SK-N-SH (cell line): ENCODE data around the gene KLHL2.
"Not testable (repeated sequence)": the region's sequence is repeated elsewhere in the genome, so short reads cannot be mapped to it uniquely, and the experiment has no call there.

Experiments used
- CTCF ChIP-seq: fragments of 200-600 bp; sonication (generic); IDR thresholded peaks from 2 replicates; pipeline ENCODE4 v1.6.1; 2017; ENCODE audit warnings: antibody characterized with exemption, mild to moderate bottlenecking, moderate library complexity
- FOXJ3 ChIP-seq: sonication (generic); formaldehyde crosslinking; IDR thresholded peaks from 2 replicates; pipeline ENCODE4 v1.5.1; 2020; ENCODE audit warnings: mild to moderate bottlenecking, missing genetic modification reagents
- MAX ChIP-seq: IDR thresholded peaks from 2 replicates; pipeline ENCODE4 v1.4.0; 2012; ENCODE audit warnings: low read depth
- SIN3A ChIP-seq: IDR thresholded peaks from 2 replicates; pipeline ENCODE4 v1.6.1; 2012; ENCODE audit warnings: low read depth, mild to moderate bottlenecking, low read length, moderate library complexity, borderline replicate concordance

GRCh38 chr4:165175470-165175869 is 31.9 kb upstream of the KLHL2 start:
- not testable (repeated sequence) for TF ChIP-seq SIN3A; MAX; CTCF; FOXJ3 (CRISPR knock-in tag)
